Adrenal gland (tissue), 12 donors: Measurements from ENCODE around the gene GALNT18. TPM values are rescaled to one million over a fixed set of nuclear protein-coding genes. Genes with fewer than 3 reads are reported as not detected.

Experiments
- DNase-seq, 7 donors: peaks; one replicate each; pipeline ENCODE4 v3.0.0-alpha.2; 2019 to 2020
- H3K27ac ChIP-seq, 5 donors: fragments of 200-600 bp; sonication (generic) in 4 of 5; 1 replicate in 3 of 5; 2 replicates in 2 of 5; pipeline versions ENCODE4 v1.5.1 to v1.8.0; 2016 to 2020; ENCODE audit warnings: mild to moderate bottlenecking in 1 of 5
- H3K27me3 ChIP-seq: fragments of 200-600 bp; 2 replicates; pipeline ENCODE4 v1.8.0; 2021
- H3K36me3 ChIP-seq, 2 donors: fragments of 200-600 bp; replicated peaks in 1 of 2; 1 replicate in 1 of 2; 2 replicates in 1 of 2; pipeline versions ENCODE4 v1.5.1 to v1.8.0; 2018 to 2022
- H3K4me1 ChIP-seq, 2 donors: fragments of 200-600 bp; replicated peaks in 1 of 2; 1 replicate in 1 of 2; 2 replicates in 1 of 2; pipeline versions ENCODE4 v1.5.1 to v1.8.0; 2018 to 2021
- H3K4me3 ChIP-seq, 4 donors: fragments of 200-600 bp; sonication (generic) in 3 of 4; one replicate each; pipeline ENCODE4 v1.5.1; 2016 to 2018
- H3K9me3 ChIP-seq, 3 donors: fragments of 200-600 bp; sonication (generic) in 1 of 3; replicated peaks in 1 of 3; 1 replicate in 2 of 3; 2 replicates in 1 of 3; pipeline versions ENCODE4 v1.5.1 to v1.8.0; 2016 to 2021
- CTCF ChIP-seq, 6 experiments: fragments of 450-650 bp in 4 of 6; fragments of 200-600 bp in 2 of 6; sonication (generic) in 1 of 6; IDR thresholded peaks; 1 replicate in 5 of 6; 2 replicates in 1 of 6; pipeline versions ENCODE4 v1.5.1 to v1.8.0; 2016 to 2021; ENCODE audit warnings: antibody characterized with exemption in 6 of 6, mild to moderate bottlenecking in 2 of 6, moderate library complexity in 1 of 6
- POLR2A ChIP-seq, 2 donors: fragments of 450-650 bp; IDR thresholded peaks; one replicate each; pipeline ENCODE4 v1.6.1; 2017; ENCODE audit warnings: antibody characterized with exemption in 2 of 2, mild to moderate bottlenecking in 2 of 2, moderate library complexity in 1 of 2
- WGBS, 4 donors: extraction: QIAGEN DNeasy Blood & Tissue Kit in 2 of 4; methylation state at CpG; one replicate each; pipeline versions ENCODE4 v1.1.5 to v1.1.7; 2013 to 2017; 5-methylcytosine and 5-hydroxymethylcytosine counted together
- intact Hi-C, 2 donors: fragments of 100-400 bp; cut with DNase I; formaldehyde crosslinking; loops; one replicate each; pipeline versions ENCODE4 v1.14.1 to v1.15.0; 2022 to 2023
- polyA plus RNA-seq, 3 donors: library from polyadenylated mRNA; stranded (reverse); fragments of 200-250 nt in 2 of 3; fragments of 350-450 nt in 1 of 3; fragmentation: Illumina TruSeq in 1 of 3; extraction: RNeasy Lipid Tissue Mini Kit (QIAGEN cat#74804) in 1 of 3; gene quantifications; one replicate each; pipeline ENCODE4 v1.2.3, GENCODE V29; 2013 to 2014
- total RNA-seq, 9 donors: library from RNA; depleted of rRNA in 4 of 9; stranded (reverse); fragments of >200 nt in 4 of 9; fragments of 120-200 nt in 1 of 9; fragmentation: NEBNext Ultra II Directional in 1 of 9; extraction: Animal tissue kit (Norgen Biotek cat#: 25700) in 1 of 9; gene quantifications; one replicate each; pipeline versions ENCODE4 v1.1.0 to v1.2.4, GENCODE V29; 2013 to 2023
- donor health status: healthy with polysubstance abuse.
- donor health status: Bipolar disorder and iron deficiency.
- donor health status: DM: yes; HTN: yes; CAD: no.
- donor health status: DM: no; HTN: no; CAD: no.
- donor health status: DM: no; HTN: no; CAD: no.
- donor health status: DM: yes; HTN: yes; CAD: no.

Gene GALNT18
- total and polyA plus RNA-seq, 12 donors = 1.4 to 15.1 (median 6.4) TPM

DNA sequence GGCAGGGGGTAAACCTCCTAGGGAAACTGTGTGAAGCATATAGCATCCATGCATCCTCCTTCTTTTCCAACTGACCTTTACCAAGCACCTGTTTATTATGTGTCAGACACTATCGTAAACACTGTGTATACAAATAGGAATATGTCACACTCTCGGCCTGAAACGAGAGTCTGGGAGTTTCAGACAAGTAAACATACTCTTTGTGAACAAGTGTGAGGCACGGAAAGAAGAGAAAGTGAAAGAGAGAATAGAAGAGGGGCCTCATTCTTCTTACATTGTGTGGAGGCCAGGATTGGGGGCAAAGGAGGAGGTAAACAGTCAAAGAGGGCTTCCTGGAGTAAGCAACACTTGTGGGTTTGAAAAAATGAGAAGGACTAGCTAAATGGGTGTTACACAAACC lies 285.1 kb downstream of the GALNT18 start:
- Histone ChIP-seq H3K4me3 (no peak overlapping the region), H3K9me3 (no peaks in the 10 kb centered on the region), H3K4me1 (no peaks in the 10 kb centered on the region), H3K27ac (no peak overlapping the region), H3K36me3 (no peaks in the 10 kb centered on the region), H3K27me3 (no peaks in the 10 kb centered on the region)
- intact Hi-C loops = no loop called here
- DNase-seq = no peak
- no peak for TF ChIP-seq CTCF (IDR thresholded peaks at IDR 0.05)
- no peak for TF ChIP-seq POLR2A (IDR thresholded peaks at IDR 0.05)
- WGBS, 4 donors = 80 to 92% (median 84%) methylated on average over 4 of the region's 4 CpGs

DNA sequence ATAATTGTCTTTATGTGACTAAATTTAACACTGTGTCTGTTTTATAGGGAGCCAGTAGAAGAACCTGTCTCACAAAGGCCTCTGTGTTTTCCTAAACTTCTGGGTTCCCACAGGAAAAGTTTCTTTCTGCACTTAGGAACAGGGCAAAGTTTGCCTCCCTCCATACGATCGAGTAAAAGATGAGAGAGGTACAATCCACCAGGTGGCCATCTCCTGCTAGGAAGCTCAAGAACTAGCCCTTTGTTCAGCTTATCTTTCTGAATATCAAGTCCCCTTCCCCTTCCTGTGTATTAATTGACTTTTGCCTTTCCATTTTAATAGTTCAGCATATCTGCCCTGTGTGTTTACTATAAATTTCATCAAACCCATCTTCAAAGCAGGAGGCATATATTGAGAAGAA lies 286.8 kb downstream of the GALNT18 start:
- 88 to 96% (median 91%) methylated on average over 2 of the region's 2 CpGs for WGBS, 4 donors
- TF ChIP-seq POLR2A (IDR thresholded peaks at IDR 0.05) = no peak
- TF ChIP-seq CTCF (IDR thresholded peaks at IDR 0.05) = no peak
- intact Hi-C loops = no loop called here
- no peaks in the 10 kb centered on the region for H3K27me3 ChIP-seq
- no peak overlapping the region for H3K4me3 ChIP-seq
- no peaks in the 10 kb centered on the region for H3K36me3 ChIP-seq
- DNase-seq = no peak
- no peak overlapping the region for H3K27ac ChIP-seq
- no peaks in the 10 kb centered on the region for H3K4me1 ChIP-seq
- H3K9me3 ChIP-seq = no peaks in the 10 kb centered on the region

- intact Hi-C loops = no loop called here
- 64 to 78% (median 70%) methylated on average over 4 of the region's 4 CpGs for WGBS, 4 donors
- H3K4me3 ChIP-seq = no peak overlapping the region
- DNase-seq = no peak
- H3K27ac ChIP-seq = no peak overlapping the region
- no peaks in the 10 kb centered on the region for H3K27me3 ChIP-seq
- TF ChIP-seq POLR2A (IDR thresholded peaks at IDR 0.05) = no peak
- no peak for TF ChIP-seq CTCF (IDR thresholded peaks at IDR 0.05)
- no peaks in the 10 kb centered on the region for H3K36me3 ChIP-seq
- no peaks in the 10 kb centered on the region for H3K9me3 ChIP-seq
- H3K4me1 ChIP-seq = no peaks in the 10 kb centered on the region
Measured at GRCh38 chr11:11334607-11335006, 287.2 kb downstream of the GALNT18 start.

DNA sequence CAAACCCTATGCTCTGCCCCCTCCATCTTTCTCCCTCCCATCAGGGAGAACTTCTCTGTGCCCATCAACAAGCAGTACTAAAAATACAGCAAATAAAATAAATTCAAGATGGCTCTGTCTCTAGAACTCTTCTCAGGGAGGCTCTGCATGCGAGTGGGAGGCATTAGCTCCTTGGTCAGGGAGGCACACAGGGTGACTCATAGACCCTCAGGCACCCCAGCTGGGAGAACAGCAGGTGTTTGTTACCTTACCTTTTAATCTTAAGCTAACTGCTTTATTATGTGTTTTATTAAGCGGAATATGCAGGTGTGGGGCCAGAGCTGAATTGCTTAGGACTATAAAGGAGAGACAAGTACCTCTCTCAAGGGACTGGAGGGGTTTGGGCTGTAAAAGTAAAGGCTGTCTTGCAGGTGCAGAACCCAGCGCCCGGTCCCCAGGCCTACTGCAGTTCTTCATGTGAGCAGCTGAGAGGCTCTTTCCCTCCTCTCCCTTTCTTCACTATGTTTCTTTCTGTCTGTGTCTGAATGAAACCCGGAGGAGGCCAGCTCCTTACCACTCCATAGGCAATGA lies 289.6 kb downstream of the GALNT18 start:
- DNase-seq = no peak
- TF ChIP-seq POLR2A (IDR thresholded peaks at IDR 0.05) (no peak), CTCF (IDR thresholded peaks at IDR 0.05) (no peak)
- intact Hi-C loops = no loop called here
- Histone ChIP-seq H3K36me3 (no peaks in the 10 kb centered on the region), H3K27me3 (no peaks in the 10 kb centered on the region), H3K4me1 (no peaks in the 10 kb centered on the region), H3K27ac (no peak overlapping the region), H3K4me3 (no peak overlapping the region), H3K9me3 (no peaks in the 10 kb centered on the region)
- 77 to 86% (median 80%) methylated on average over 5 of the region's 5 CpGs for WGBS, 4 donors
